ENCODE results near the gene ALDH2.
A peak's percentile ranks its signal among the peaks of the same experiment; 100 is the strongest.

Gene ALDH2

GRCh38 chr12:111748151-111748672, 18.5 kb upstream of the ALDH2 start:
- Histone ChIP-seq H3K27ac (ENCODE audit: low read depth, low read length) (no peak overlapping the region), H3K36me3 (ENCODE audit: control insufficient read depth, insufficient read depth, low read length) (peaks cover 25% of the 10 kb centered on the region), H3K4me1 (ENCODE audit: control insufficient read depth, insufficient read depth, low read length) (no peaks in the 10 kb centered on the region), H3K4me3 (ENCODE audit: low read length) (no peak overlapping the region), H3K27me3 (ENCODE audit: control insufficient read depth, insufficient read depth, low read length) (no peaks in the 10 kb centered on the region), H3K9ac (ENCODE audit: low read length) (no peak overlapping the region)

- H3K27ac ChIP-seq (ENCODE audit: low read depth, low read length): no peak overlapping the region
- H3K36me3 ChIP-seq (ENCODE audit: control insufficient read depth, insufficient read depth, low read length): peaks cover 25% of the 10 kb centered on the region
- no peaks in the 10 kb centered on the region for H3K27me3 ChIP-seq (ENCODE audit: control insufficient read depth, insufficient read depth, low read length)
- no peak overlapping the region for H3K4me3 ChIP-seq (ENCODE audit: low read length)
- no peaks in the 10 kb centered on the region for H3K4me1 ChIP-seq (ENCODE audit: control insufficient read depth, insufficient read depth, low read length)
- H3K9ac ChIP-seq (ENCODE audit: low read length): no peak overlapping the region
These were observed 17.9 kb upstream of the ALDH2 start for GRCh38 chr12:111748867-111749266.

- Histone ChIP-seq H3K27ac (ENCODE audit: low read depth, low read length) (no peak overlapping the region), H3K27me3 (ENCODE audit: control insufficient read depth, insufficient read depth, low read length) (no peaks in the 10 kb centered on the region), H3K36me3 (ENCODE audit: control insufficient read depth, insufficient read depth, low read length) (peaks cover 23% of the 10 kb centered on the region), H3K4me3 (ENCODE audit: low read length) (no peak overlapping the region), H3K9ac (ENCODE audit: low read length) (no peak overlapping the region), H3K4me1 (ENCODE audit: control insufficient read depth, insufficient read depth, low read length) (no peaks in the 10 kb centered on the region)
These were observed 17.3 kb upstream of the ALDH2 start for GRCh38 chr12:111749391-111749790.

DNA sequence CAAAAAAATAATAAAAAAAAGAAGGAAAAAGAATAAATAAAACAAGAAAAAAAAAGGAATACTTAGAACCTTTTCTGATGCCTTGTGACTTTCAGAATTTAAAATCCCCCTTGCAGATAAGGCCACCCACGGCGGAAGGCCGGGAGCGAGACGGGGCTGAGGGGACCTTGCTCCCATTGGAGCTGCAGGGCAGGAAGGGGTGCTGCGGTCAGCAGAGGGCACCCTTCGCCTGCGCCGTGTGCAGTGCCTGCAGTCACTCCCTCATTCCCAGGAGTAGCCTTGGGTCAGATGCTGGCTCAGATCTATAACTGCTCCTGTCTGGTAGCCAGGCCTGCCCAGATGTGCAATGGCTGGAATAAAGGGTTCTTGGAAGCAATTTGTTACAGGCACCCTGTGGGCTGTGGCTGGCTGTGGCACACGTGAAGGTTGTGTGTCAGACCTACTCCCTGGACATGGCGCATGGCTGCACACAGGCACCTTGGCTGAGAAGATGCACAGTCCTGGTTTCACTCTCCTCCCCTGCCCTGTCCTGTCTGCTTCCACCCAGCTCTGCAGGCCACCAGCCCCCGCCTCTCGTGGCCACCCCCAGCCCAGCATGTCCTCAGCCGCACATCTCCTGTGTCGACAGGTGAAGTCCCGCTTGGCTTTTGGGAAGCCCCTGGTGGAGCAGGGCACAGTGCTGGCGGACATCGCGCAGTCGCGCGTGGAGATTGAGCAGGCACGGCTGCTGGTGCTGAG, 13.4 kb upstream of the ALDH2 start:
- Histone ChIP-seq H3K36me3 (ENCODE audit: control insufficient read depth, insufficient read depth, low read length) (peaks cover 3% of the 10 kb centered on the region), H3K4me3 (ENCODE audit: low read length) (no peak overlapping the region), H3K9ac (ENCODE audit: low read length) (no peak overlapping the region), H3K27me3 (ENCODE audit: control insufficient read depth, insufficient read depth, low read length) (no peaks in the 10 kb centered on the region), H3K27ac (ENCODE audit: low read depth, low read length) (no peak overlapping the region), H3K4me1 (ENCODE audit: control insufficient read depth, insufficient read depth, low read length) (peaks cover 3% of the 10 kb centered on the region)

GRCh38 chr12:111754671-111755070, 12.1 kb upstream of the ALDH2 start:
- Histone ChIP-seq H3K4me1 (ENCODE audit: control insufficient read depth, insufficient read depth, low read length) (peaks cover 3% of the 10 kb centered on the region), H3K4me3 (ENCODE audit: low read length) (no peak overlapping the region), H3K9ac (ENCODE audit: low read length) (no peak overlapping the region), H3K27ac (ENCODE audit: low read depth, low read length) (no peak overlapping the region), H3K27me3 (ENCODE audit: control insufficient read depth, insufficient read depth, low read length) (no peaks in the 10 kb centered on the region), H3K36me3 (ENCODE audit: control insufficient read depth, insufficient read depth, low read length) (no peaks in the 10 kb centered on the region)

DNA sequence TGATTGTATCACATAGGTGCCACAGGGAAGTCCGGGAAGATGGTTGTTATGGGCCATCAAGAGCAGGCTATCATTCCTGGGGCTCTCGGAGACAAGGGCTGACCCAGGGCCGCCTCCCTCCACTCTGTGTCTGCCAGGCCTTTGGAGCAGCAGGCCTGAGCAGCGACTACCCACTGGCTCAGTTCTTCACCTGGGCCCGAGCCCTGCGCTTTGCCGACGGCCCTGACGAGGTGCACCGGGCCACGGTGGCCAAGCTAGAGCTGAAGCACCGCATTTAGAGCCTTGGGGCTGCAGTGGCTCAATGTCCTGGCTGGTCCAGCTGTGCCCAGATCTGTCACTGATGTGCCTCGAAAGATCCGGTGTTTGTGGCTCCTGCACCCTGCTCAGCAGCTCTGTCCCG, 10.5 kb upstream of the ALDH2 start:
- Histone ChIP-seq H3K9ac (ENCODE audit: low read length) (no peak overlapping the region), H3K27me3 (ENCODE audit: control insufficient read depth, insufficient read depth, low read length) (no peaks in the 10 kb centered on the region), H3K4me1 (ENCODE audit: control insufficient read depth, insufficient read depth, low read length) (peaks cover 3% of the 10 kb centered on the region), H3K36me3 (ENCODE audit: control insufficient read depth, insufficient read depth, low read length) (no peaks in the 10 kb centered on the region), H3K27ac (ENCODE audit: low read depth, low read length) (no peak overlapping the region), H3K4me3 (ENCODE audit: low read length) (no peak overlapping the region)

DNA sequence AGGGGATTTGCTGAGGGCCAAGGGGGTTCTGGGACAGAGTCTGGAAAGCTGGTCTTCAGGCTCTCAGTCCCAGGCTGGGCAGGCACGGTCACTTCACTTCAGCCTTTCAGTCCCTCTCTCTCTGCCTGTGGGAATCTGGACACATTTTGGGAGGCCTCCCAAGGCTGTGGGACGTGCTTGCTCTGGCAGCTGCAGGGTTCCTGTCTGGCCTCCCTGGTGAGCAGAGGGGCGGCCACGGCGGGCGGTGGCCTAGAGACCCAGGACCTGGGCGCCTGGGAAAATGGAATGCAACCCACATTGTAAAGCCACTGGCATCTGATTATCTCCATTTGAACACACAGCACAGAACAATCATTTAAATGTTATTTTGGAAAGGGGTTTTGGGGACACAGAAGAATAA, 10.1 kb upstream of the ALDH2 start:
- Histone ChIP-seq H3K9ac (ENCODE audit: low read length) (no peak overlapping the region), H3K27ac (ENCODE audit: low read depth, low read length) (no peak overlapping the region), H3K27me3 (ENCODE audit: control insufficient read depth, insufficient read depth, low read length) (no peaks in the 10 kb centered on the region), H3K4me1 (ENCODE audit: control insufficient read depth, insufficient read depth, low read length) (peaks cover 3% of the 10 kb centered on the region), H3K4me3 (ENCODE audit: low read length) (no peak overlapping the region), H3K36me3 (ENCODE audit: control insufficient read depth, insufficient read depth, low read length) (no peaks in the 10 kb centered on the region)

GRCh38 chr12:111757361-111758119, 9.2 kb upstream of the ALDH2 start:
- H3K9ac ChIP-seq (ENCODE audit: low read length): no peak overlapping the region
- no peaks in the 10 kb centered on the region for H3K36me3 ChIP-seq (ENCODE audit: control insufficient read depth, insufficient read depth, low read length)
- no peaks in the 10 kb centered on the region for H3K27me3 ChIP-seq (ENCODE audit: control insufficient read depth, insufficient read depth, low read length)
- H3K4me1 ChIP-seq (ENCODE audit: control insufficient read depth, insufficient read depth, low read length): peaks cover 3% of the 10 kb centered on the region
- peak overlapping the region; percentile 3 for H3K27ac ChIP-seq (ENCODE audit: low read depth, low read length)
- no peak overlapping the region for H3K4me3 ChIP-seq (ENCODE audit: low read length)

GRCh38 chr12:111758120-111758561, 8.6 kb upstream of the ALDH2 start:
- H3K36me3 ChIP-seq (ENCODE audit: control insufficient read depth, insufficient read depth, low read length): no peaks in the 10 kb centered on the region
- H3K4me1 ChIP-seq (ENCODE audit: control insufficient read depth, insufficient read depth, low read length): peaks cover 3% of the 10 kb centered on the region
- H3K27ac ChIP-seq (ENCODE audit: low read depth, low read length): no peak overlapping the region
- H3K9ac ChIP-seq (ENCODE audit: low read length): no peak overlapping the region
- H3K27me3 ChIP-seq (ENCODE audit: control insufficient read depth, insufficient read depth, low read length): no peaks in the 10 kb centered on the region
- no peak overlapping the region for H3K4me3 ChIP-seq (ENCODE audit: low read length)

DNA sequence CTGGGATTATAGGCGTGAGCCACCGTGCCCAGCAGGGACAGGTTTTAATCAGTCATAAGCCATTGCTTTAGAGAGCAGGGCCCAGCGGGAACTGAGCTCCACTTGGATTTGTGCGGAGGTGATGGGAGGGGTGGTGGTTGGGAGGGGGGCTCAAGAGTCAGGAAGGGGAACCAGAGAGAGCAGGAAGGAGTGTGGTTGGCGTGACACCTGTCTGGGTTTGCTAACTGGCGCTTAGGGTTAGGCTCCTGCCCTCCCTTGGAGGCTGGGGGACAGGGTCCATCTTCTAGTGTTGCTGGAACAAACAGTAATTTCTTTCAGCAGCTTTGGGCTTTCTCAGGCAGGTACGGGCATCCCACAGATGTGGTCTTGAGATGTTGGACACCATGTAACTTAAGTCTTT, 7.5 kb upstream of the ALDH2 start:
- H3K27ac ChIP-seq (ENCODE audit: low read depth, low read length): no peak overlapping the region
- H3K9ac ChIP-seq (ENCODE audit: low read length): no peak overlapping the region
- no peak overlapping the region for H3K4me3 ChIP-seq (ENCODE audit: low read length)
- no peaks in the 10 kb centered on the region for H3K27me3 ChIP-seq (ENCODE audit: control insufficient read depth, insufficient read depth, low read length)
- H3K4me1 ChIP-seq (ENCODE audit: control insufficient read depth, insufficient read depth, low read length): peaks cover 3% of the 10 kb centered on the region
- H3K36me3 ChIP-seq (ENCODE audit: control insufficient read depth, insufficient read depth, low read length): no peaks in the 10 kb centered on the region

DNA sequence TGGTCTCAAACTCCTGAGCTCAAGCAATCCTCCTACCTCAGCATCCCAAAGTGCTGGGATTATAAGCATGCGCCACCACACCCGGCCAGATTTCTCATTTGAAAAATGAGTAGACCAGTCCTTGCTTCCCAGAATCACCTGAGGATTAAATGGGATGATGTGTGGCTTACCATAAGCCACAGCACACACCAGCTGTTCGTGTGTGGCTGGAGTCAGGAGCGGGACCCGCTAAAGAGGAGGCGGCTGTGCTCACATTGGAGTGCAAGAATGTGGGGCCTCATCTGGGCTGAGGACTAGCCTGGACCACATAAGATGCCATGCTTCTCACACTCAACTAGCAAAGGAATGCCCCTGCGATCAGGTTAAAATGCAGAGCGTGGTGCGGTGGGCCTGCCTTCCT, 6.7 kb upstream of the ALDH2 start:
- H3K4me1 ChIP-seq (ENCODE audit: control insufficient read depth, insufficient read depth, low read length): peaks cover 3% of the 10 kb centered on the region
- H3K9ac ChIP-seq (ENCODE audit: low read length): no peak overlapping the region
- no peak overlapping the region for H3K27ac ChIP-seq (ENCODE audit: low read depth, low read length)
- H3K27me3 ChIP-seq (ENCODE audit: control insufficient read depth, insufficient read depth, low read length): no peaks in the 10 kb centered on the region
- no peak overlapping the region for H3K4me3 ChIP-seq (ENCODE audit: low read length)
- H3K36me3 ChIP-seq (ENCODE audit: control insufficient read depth, insufficient read depth, low read length): no peaks in the 10 kb centered on the region

- H3K4me3 ChIP-seq (ENCODE audit: low read length): no peak overlapping the region
- no peak overlapping the region for H3K27ac ChIP-seq (ENCODE audit: low read depth, low read length)
- no peaks in the 10 kb centered on the region for H3K36me3 ChIP-seq (ENCODE audit: control insufficient read depth, insufficient read depth, low read length)
- H3K4me1 ChIP-seq (ENCODE audit: control insufficient read depth, insufficient read depth, low read length): peaks cover 3% of the 10 kb centered on the region
- H3K9ac ChIP-seq (ENCODE audit: low read length): no peak overlapping the region
- no peaks in the 10 kb centered on the region for H3K27me3 ChIP-seq (ENCODE audit: control insufficient read depth, insufficient read depth, low read length)
These were observed 5.6 kb upstream of the ALDH2 start for GRCh38 chr12:111761099-111761498.

Data from rectal smooth muscle tissue (tissue), 1 donor.